ENCODE measurements around the gene C20orf173.

DNA sequence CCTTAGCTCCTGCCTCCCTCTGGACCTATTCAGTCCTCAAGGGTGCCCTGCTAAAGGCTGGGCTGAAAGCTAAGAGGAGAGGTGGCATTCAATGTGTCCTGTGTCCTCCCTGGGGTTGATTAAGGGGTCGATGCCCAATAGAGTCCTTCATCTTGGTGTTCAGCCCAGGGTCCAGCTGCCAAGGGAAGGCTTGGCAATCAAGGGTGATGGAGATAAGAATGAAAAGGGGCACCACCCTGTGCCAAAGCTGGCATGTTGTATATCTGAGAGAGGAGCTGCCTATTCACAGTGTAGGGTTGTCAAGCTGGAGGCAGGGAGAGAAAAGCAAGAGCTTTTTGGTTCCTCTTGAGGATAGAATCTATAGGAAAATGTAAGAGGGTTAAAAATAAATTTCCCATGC is 12.3 kb downstream of the C20orf173 start:
- TF ChIP-seq JUN (CRISPR knock-in tag; IDR thresholded peaks at IDR 0.05), result no peak
- no peak for TF ChIP-seq IRF2 (CRISPR knock-in tag; IDR thresholded peaks at IDR 0.05; ENCODE audit: borderline replicate concordance, low read depth)
- TF ChIP-seq, protein P1, sequence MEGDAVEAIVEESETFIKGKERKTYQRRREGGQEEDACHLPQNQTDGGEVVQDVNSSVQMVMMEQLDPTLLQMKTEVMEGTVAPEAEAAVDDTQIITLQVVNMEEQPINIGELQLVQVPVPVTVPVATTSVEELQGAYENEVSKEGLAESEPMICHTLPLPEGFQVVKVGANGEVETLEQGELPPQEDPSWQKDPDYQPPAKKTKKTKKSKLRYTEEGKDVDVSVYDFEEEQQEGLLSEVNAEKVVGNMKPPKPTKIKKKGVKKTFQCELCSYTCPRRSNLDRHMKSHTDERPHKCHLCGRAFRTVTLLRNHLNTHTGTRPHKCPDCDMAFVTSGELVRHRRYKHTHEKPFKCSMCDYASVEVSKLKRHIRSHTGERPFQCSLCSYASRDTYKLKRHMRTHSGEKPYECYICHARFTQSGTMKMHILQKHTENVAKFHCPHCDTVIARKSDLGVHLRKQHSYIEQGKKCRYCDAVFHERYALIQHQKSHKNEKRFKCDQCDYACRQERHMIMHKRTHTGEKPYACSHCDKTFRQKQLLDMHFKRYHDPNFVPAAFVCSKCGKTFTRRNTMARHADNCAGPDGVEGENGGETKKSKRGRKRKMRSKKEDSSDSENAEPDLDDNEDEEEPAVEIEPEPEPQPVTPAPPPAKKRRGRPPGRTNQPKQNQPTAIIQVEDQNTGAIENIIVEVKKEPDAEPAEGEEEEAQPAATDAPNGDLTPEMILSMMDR (IDR thresholded peaks at IDR 0.05), result no peak
- TF ChIP-seq NFYB (CRISPR knock-in tag; conservative IDR thresholded peaks at IDR 0.05; ENCODE audit: low read depth), result no peak
- TF ChIP-seq NR3C1 (CRISPR knock-in tag; conservative IDR thresholded peaks at IDR 0.05; ENCODE audit: low read depth), result no peak
- TF ChIP-seq GTF2I (CRISPR knock-in tag; conservative IDR thresholded peaks at IDR 0.05), result no peak
- TF ChIP-seq, protein P2, sequence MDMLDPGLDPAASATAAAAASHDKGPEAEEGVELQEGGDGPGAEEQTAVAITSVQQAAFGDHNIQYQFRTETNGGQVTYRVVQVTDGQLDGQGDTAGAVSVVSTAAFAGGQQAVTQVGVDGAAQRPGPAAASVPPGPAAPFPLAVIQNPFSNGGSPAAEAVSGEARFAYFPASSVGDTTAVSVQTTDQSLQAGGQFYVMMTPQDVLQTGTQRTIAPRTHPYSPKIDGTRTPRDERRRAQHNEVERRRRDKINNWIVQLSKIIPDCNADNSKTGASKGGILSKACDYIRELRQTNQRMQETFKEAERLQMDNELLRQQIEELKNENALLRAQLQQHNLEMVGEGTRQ (CRISPR knock-in tag; IDR thresholded peaks at IDR 0.05), result no peak
- no peak for TF ChIP-seq ETV6 (CRISPR knock-in tag; IDR thresholded peaks at IDR 0.05)
